Camera-type eye (tissue), 1 donor: ENCODE data around the gene CDK8. TPM values are rescaled to one million over a fixed set of nuclear protein-coding genes. Genes with fewer than 3 reads are reported as not detected.

Experiments
- total RNA-seq: library from RNA; depleted of rRNA; stranded (reverse); fragments of >200 nt; gene quantifications from one replicate; pipeline ENCODE4 v1.2.3, GENCODE V29; 2014

Gene CDK8
- total RNA-seq = 22.3 TPM

GRCh38 chr13:26253787-26254582 is at the start of gene CDK8:
TSS of gene CDK8 (plus strand) at chr13:26254129. CDS start at chr13:26254642, 513 bp downstream.

GRCh38 chr13:26221721-26222519 is 32.0 kb upstream of the CDK8 start, which contains the start of gene RNF6:
TSS of gene RNF6 (minus strand) at chr13:26222314. CDS start at chr13:26219649, 2,665 bp downstream.

Other genes starting within 250 kb of the CDK8 start
- 41.9 TPM for gene SHISA2, start 202.1 kb upstream of the CDK8 start, total RNA-seq
- 29.9 TPM for gene RNF6, start 31.8 kb upstream of the CDK8 start, total RNA-seq